ENCODE results near the gene TECTB. TPM values are rescaled to one million over a fixed set of nuclear protein-coding genes. Genes with fewer than 3 reads are reported as not detected.

The TECTB gene
- total and polyA plus RNA-seq, 9 of the 15 experiments (the other 6 are each of a cell fraction or from before 2014, with no cell fraction given) = not detected

DNA sequence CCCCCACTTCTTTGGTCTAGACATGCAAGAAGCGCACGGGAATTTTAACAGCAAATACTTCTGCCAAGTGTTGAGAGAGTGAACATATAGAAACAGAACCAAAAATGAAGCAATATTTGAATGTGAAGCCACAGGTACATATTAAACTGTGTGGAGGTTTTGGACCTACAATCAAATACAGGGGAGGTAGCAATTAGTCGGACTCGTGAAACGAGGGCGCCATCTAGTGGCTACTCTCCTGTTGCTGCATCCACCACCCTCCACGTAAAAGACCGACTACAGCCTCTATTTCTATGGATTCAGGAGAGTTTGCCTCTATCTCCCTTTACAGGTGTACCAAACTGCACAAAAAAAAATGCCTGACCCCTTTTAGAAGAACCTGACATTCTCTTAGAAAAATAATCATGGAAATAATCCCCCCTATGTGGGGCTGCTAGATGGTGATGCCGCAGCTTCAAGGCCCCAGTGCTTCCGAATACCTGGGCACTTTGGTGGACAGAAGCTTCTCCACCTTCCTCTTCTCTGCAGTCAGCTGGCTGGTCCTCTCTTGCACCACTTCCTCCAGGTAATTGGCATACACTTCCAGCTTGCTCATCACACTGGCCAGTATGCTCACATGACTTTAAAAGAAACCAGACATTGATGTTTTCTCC, 31.7 kb downstream of the TECTB start (continued):
- TF ChIP-seq, protein P1, sequence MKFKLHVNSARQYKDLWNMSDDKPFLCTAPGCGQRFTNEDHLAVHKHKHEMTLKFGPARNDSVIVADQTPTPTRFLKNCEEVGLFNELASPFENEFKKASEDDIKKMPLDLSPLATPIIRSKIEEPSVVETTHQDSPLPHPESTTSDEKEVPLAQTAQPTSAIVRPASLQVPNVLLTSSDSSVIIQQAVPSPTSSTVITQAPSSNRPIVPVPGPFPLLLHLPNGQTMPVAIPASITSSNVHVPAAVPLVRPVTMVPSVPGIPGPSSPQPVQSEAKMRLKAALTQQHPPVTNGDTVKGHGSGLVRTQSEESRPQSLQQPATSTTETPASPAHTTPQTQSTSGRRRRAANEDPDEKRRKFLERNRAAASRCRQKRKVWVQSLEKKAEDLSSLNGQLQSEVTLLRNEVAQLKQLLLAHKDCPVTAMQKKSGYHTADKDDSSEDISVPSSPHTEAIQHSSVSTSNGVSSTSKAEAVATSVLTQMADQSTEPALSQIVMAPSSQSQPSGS (CRISPR knock-in tag; IDR thresholded peaks at IDR 0.05) = no peak
- TF ChIP-seq ETV6 (IDR thresholded peaks at IDR 0.05; ENCODE audit: borderline replicate concordance in 1 of 2, low read depth in 2 of 2, low read length in 1 of 2) = no peak
- no peak for TF ChIP-seq ETV6 (CRISPR knock-in tag; IDR thresholded peaks at IDR 0.05; ENCODE audit: borderline replicate concordance)
- TF ChIP-seq STAG1 (CRISPR knock-in tag; IDR thresholded peaks at IDR 0.05; ENCODE audit: borderline replicate concordance) = peak; percentile 30; the same call in 1 of the 2 replicates
- TF ChIP-seq SMC3 (conservative IDR thresholded peaks at IDR 0.05; ENCODE audit: insufficient read depth, low read depth, low read length) = peak; percentile 43
- TF ChIP-seq, protein P2, sequence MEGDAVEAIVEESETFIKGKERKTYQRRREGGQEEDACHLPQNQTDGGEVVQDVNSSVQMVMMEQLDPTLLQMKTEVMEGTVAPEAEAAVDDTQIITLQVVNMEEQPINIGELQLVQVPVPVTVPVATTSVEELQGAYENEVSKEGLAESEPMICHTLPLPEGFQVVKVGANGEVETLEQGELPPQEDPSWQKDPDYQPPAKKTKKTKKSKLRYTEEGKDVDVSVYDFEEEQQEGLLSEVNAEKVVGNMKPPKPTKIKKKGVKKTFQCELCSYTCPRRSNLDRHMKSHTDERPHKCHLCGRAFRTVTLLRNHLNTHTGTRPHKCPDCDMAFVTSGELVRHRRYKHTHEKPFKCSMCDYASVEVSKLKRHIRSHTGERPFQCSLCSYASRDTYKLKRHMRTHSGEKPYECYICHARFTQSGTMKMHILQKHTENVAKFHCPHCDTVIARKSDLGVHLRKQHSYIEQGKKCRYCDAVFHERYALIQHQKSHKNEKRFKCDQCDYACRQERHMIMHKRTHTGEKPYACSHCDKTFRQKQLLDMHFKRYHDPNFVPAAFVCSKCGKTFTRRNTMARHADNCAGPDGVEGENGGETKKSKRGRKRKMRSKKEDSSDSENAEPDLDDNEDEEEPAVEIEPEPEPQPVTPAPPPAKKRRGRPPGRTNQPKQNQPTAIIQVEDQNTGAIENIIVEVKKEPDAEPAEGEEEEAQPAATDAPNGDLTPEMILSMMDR (IDR thresholded peaks at IDR 0.05 in 2 of 3, conservative IDR thresholded peaks at IDR 0.05 in 1 of 3; ENCODE audit: insufficient read depth in 2 of 3, low read depth in 1 of 3, low read length in 3 of 3) = peak; percentile 65 to 81 (median 73)
- TF ChIP-seq ARHGAP35 (IDR thresholded peaks at IDR 0.05; ENCODE audit: partially characterized antibody) = no peak
- no peak for TF ChIP-seq HNRNPUL1 (IDR thresholded peaks at IDR 0.05; ENCODE audit: low read length)
